Urinary bladder (tissue), 4 donors: ENCODE data around the gene ACIN1. TPM values are rescaled to one million over a fixed set of nuclear protein-coding genes. Genes with fewer than 3 reads are reported as not detected.

Source experiments
- DNase-seq: peaks from one replicate; pipeline ENCODE4 v3.0.0-alpha.2; 2015; ENCODE audit errors: extremely low spot score
- H3K27ac ChIP-seq: one replicate; pipeline ENCODE4 v1.5.1; 2013; ENCODE audit warnings: low read depth, mild to moderate bottlenecking, moderate library complexity
- H3K36me3 ChIP-seq: one replicate; pipeline ENCODE4 v1.6.1; 2013; ENCODE audit warnings: mild to moderate bottlenecking, moderate library complexity; ENCODE audit not compliant: insufficient read depth
- H3K4me1 ChIP-seq: one replicate; pipeline ENCODE4 v1.6.1; 2013; ENCODE audit warnings: mild to moderate bottlenecking, moderate library complexity; ENCODE audit not compliant: insufficient read depth
- H3K4me3 ChIP-seq: one replicate; pipeline ENCODE4 v1.5.1; 2013; ENCODE audit warnings: low read depth, low read length
- WGBS: extraction: QIAGEN DNeasy Blood & Tissue Kit; methylation state at CpG from one replicate; pipeline ENCODE4 v1.1.7; 2013; 5-methylcytosine and 5-hydroxymethylcytosine counted together
- polyA plus RNA-seq: library from polyadenylated mRNA; stranded (reverse); fragments of 200-250 nt; gene quantifications from one replicate; pipeline ENCODE4 v1.2.3, GENCODE V29; 2013
- total RNA-seq: library from RNA; depleted of rRNA; stranded (reverse); fragments of >200 nt; gene quantifications from one replicate; pipeline ENCODE4 v1.2.3, GENCODE V29; 2014
- donor health status: healthy with polysubstance abuse.
- donor health status: healthy.

The ACIN1 gene
- total RNA-seq (87.9 TPM), polyA plus RNA-seq (82.2 TPM)

GRCh38 chr14:23094666-23095195 lies at the start of gene ACIN1:
Gene ACIN1 (minus strand): TSS chr14:23095136. CDS start chr14:23095112, 24 bp downstream.
- peak; percentile 80 for DNase-seq
- Histone ChIP-seq H3K4me3 (peak within 1 kb of the TSS; percentile 74), H3K4me1 (no peaks in the 10 kb centered on the region), H3K36me3 (no peaks in the 10 kb centered on the region), H3K27ac (peak within 1 kb of the TSS; percentile 98)
- WGBS: under 1% methylated on average over 55 of the region's 55 CpGs

- no peaks in the 10 kb centered on the region for H3K4me1 ChIP-seq
- H3K36me3 ChIP-seq: peaks cover 3% of the 10 kb centered on the region
- WGBS: 71% methylated on average over 1 of the region's 1 CpG
- DNase-seq: no peak
- H3K27ac ChIP-seq: no peak overlapping the region
- H3K4me3 ChIP-seq: no peak overlapping the region
Measured at GRCh38 chr14:23143911-23144310, 49.0 kb upstream of the ACIN1 start.

GRCh38 chr14:23142826-23143225 lies 47.9 kb upstream of the ACIN1 start:
- Histone ChIP-seq H3K36me3 (peaks cover 3% of the 10 kb centered on the region), H3K27ac (no peak overlapping the region), H3K4me3 (no peak overlapping the region), H3K4me1 (peaks cover 1% of the 10 kb centered on the region)
- 92% methylated on average over 4 of the region's 4 CpGs for WGBS
- no peak for DNase-seq

GRCh38 chr14:23141706-23142444 lies 46.9 kb upstream of the ACIN1 start:
- H3K36me3 ChIP-seq: peaks cover 3% of the 10 kb centered on the region
- peaks cover 1% of the 10 kb centered on the region for H3K4me1 ChIP-seq
- WGBS: 51% methylated on average over 7 of the region's 7 CpGs
- H3K4me3 ChIP-seq: no peak overlapping the region
- no peak for DNase-seq
- H3K27ac ChIP-seq: no peak overlapping the region

- H3K4me3 ChIP-seq: no peak overlapping the region
- DNase-seq: no peak
- no peak overlapping the region for H3K27ac ChIP-seq
- peaks cover 1% of the 10 kb centered on the region for H3K4me1 ChIP-seq
- 87% methylated on average over 6 of the region's 6 CpGs for WGBS
- peaks cover 3% of the 10 kb centered on the region for H3K36me3 ChIP-seq
Measured at GRCh38 chr14:23140371-23140770, 45.4 kb upstream of the ACIN1 start.

- no peak for DNase-seq
- peaks cover 3% of the 10 kb centered on the region for H3K36me3 ChIP-seq
- no peak overlapping the region for H3K27ac ChIP-seq
- H3K4me1 ChIP-seq: peaks cover 1% of the 10 kb centered on the region
- no peak overlapping the region for H3K4me3 ChIP-seq
- WGBS: 93% methylated on average over 2 of the region's 2 CpGs
Measured at GRCh38 chr14:23139874-23140273, 44.9 kb upstream of the ACIN1 start.

GRCh38 chr14:23137813-23138535 lies 43.0 kb upstream of the ACIN1 start:
- no peak overlapping the region for H3K27ac ChIP-seq
- peaks cover 1% of the 10 kb centered on the region for H3K4me1 ChIP-seq
- H3K36me3 ChIP-seq: peaks cover 3% of the 10 kb centered on the region
- 83% methylated on average over 6 of the region's 6 CpGs for WGBS
- no peak overlapping the region for H3K4me3 ChIP-seq
- no peak for DNase-seq

GRCh38 chr14:23137192-23137812 lies 42.4 kb upstream of the ACIN1 start:
- H3K4me3 ChIP-seq: no peak overlapping the region
- H3K27ac ChIP-seq: no peak overlapping the region
- DNase-seq: no peak
- peaks cover 3% of the 10 kb centered on the region for H3K36me3 ChIP-seq
- WGBS: 79% methylated on average over 11 of the region's 11 CpGs
- H3K4me1 ChIP-seq: peaks cover 1% of the 10 kb centered on the region

GRCh38 chr14:23136566-23137133 lies 41.7 kb upstream of the ACIN1 start:
- Histone ChIP-seq H3K4me3 (no peak overlapping the region), H3K4me1 (peaks cover 1% of the 10 kb centered on the region), H3K27ac (no peak overlapping the region), H3K36me3 (peaks cover 3% of the 10 kb centered on the region)
- no peak for DNase-seq
- WGBS: 90% methylated on average over 16 of the region's 16 CpGs

- no peak for DNase-seq
- WGBS: 85% methylated on average over 8 of the region's 8 CpGs
- H3K36me3 ChIP-seq: no peaks in the 10 kb centered on the region
- H3K27ac ChIP-seq: no peak overlapping the region
- H3K4me1 ChIP-seq: no peaks in the 10 kb centered on the region
- no peak overlapping the region for H3K4me3 ChIP-seq
Measured at GRCh38 chr14:23132970-23133369, 38.0 kb upstream of the ACIN1 start.

- DNase-seq: no peak
- Histone ChIP-seq H3K36me3 (peaks cover 2% of the 10 kb centered on the region), H3K4me1 (no peaks in the 10 kb centered on the region), H3K27ac (no peak overlapping the region), H3K4me3 (no peak overlapping the region)
- 91% methylated on average over 5 of the region's 5 CpGs for WGBS
Measured at GRCh38 chr14:23131482-23131881, 36.5 kb upstream of the ACIN1 start.

- no peak for DNase-seq
- Histone ChIP-seq H3K36me3 (peaks cover 2% of the 10 kb centered on the region), H3K4me1 (no peaks in the 10 kb centered on the region), H3K27ac (no peak overlapping the region), H3K4me3 (no peak overlapping the region)
- 71% methylated on average over 3 of the region's 3 CpGs for WGBS
Measured at GRCh38 chr14:23130871-23131270, 35.9 kb upstream of the ACIN1 start.

- Histone ChIP-seq H3K27ac (no peak overlapping the region), H3K4me1 (no peaks in the 10 kb centered on the region), H3K36me3 (peaks cover 2% of the 10 kb centered on the region), H3K4me3 (no peak overlapping the region)
- WGBS: 91% methylated on average over 7 of the region's 7 CpGs
- DNase-seq: no peak
Measured at GRCh38 chr14:23129759-23130316, 34.9 kb upstream of the ACIN1 start.
